PFSK-1 (cell line): Measurements from ENCODE around the gene DOC2B.

Experiments
- POLR2AphosphoS5 ChIP-seq: IDR thresholded peaks from 2 replicates; pipeline ENCODE4 v1.6.1; 2012; ENCODE audit warnings: low read depth, mild to moderate bottlenecking, control low read depth, low read length, moderate library complexity
- REST ChIP-seq, 2 experiments: IDR thresholded peaks; 2 replicates each; pipeline versions ENCODE4 v1.6.1 to v1.8.0; 2011 to 2012; ENCODE audit warnings: low read depth in 2 of 2, low read length in 2 of 2, control low read depth in 1 of 2, inconsistent platforms in 1 of 2, mild to moderate bottlenecking in 1 of 2, moderate library complexity in 1 of 2; ENCODE audit not compliant: insufficient read depth in 1 of 2

- TF ChIP-seq REST (IDR thresholded peaks at IDR 0.05; ENCODE audit: insufficient read depth in 1 of 2, low read depth in 2 of 2, low read length in 2 of 2), result no peak
- no peak for TF ChIP-seq POLR2AphosphoS5
Observed at GRCh38 chr17:143785-144281, 37.6 kb downstream of the DOC2B start.
